Naive B cell (primary cell): ENCODE measurements around the gene RPAIN. TPM values are rescaled to one million over a fixed set of nuclear protein-coding genes. Genes with fewer than 3 reads are reported as not detected.
"Not testable (repeated sequence)": the region's sequence is repeated elsewhere in the genome, so short reads cannot be mapped to it uniquely, and the experiment has no call there.

ENCODE experiments used
- ATAC-seq, 2 donors: fragments of 150-1000 bp; cut with Tn5 transposase; 2 replicates each; pipeline ENCODE4 v1.10.0; 2021; ENCODE audit warnings: low read depth in 2 of 2, mild to moderate bottlenecking in 2 of 2, moderate library complexity in 2 of 2
- DNase-seq: peaks from one replicate; pipeline ENCODE4 v3.0.0; 2022
- H3K27ac Mint-ChIP-seq, 6 donors: one replicate each; pipeline ENCODE4 v1.8.0; 2020 to 2022; ENCODE audit warnings: mild to moderate bottlenecking in 6 of 6, mixed read lengths in 6 of 6, moderate library complexity in 5 of 6, inconsistent platforms in 2 of 6
- H3K27me3 Mint-ChIP-seq, 3 donors: one replicate each; pipeline ENCODE4 v1.8.0; 2021 to 2022; ENCODE audit warnings: mixed read lengths in 3 of 3, mild to moderate bottlenecking in 1 of 3
- H3K36me3 Mint-ChIP-seq, 2 donors: one replicate each; pipeline ENCODE4 v1.8.0; 2020 to 2022; ENCODE audit warnings: mixed read lengths in 2 of 2, inconsistent platforms in 1 of 2, mild to moderate bottlenecking in 1 of 2
- H3K4me1 Mint-ChIP-seq, 3 donors: one replicate each; pipeline ENCODE4 v1.8.0; 2020 to 2022; ENCODE audit warnings: mixed read lengths in 3 of 3, inconsistent platforms in 1 of 3, mild to moderate bottlenecking in 1 of 3, moderate library complexity in 1 of 3
- H3K4me3 Mint-ChIP-seq, 8 donors: one replicate each; pipeline ENCODE4 v1.8.0; 2020 to 2022; ENCODE audit warnings: mild to moderate bottlenecking in 8 of 8, mixed read lengths in 8 of 8, moderate library complexity in 8 of 8, inconsistent platforms in 2 of 8
- H3K9me3 Mint-ChIP-seq, 7 donors: one replicate each; pipeline ENCODE4 v1.8.0; 2020 to 2022; ENCODE audit warnings: mixed read lengths in 7 of 7, mild to moderate bottlenecking in 5 of 7, inconsistent platforms in 2 of 7, moderate library complexity in 1 of 7
- polyA plus RNA-seq, 6 donors: library from polyadenylated mRNA; unstranded; fragments of 300-500 nt; fragmentation: Illumina TruSeq; gene quantifications; one replicate each; pipeline ENCODE4 v1.2.3, GENCODE V29; 2021; ENCODE audit warnings: low read depth in 6 of 6

Gene RPAIN
- polyA plus RNA-seq, 6 donors from 2014 or later = 41.4 to 58.7 (median 50.5) TPM

GRCh38 chr17:5410594-5411272, 9.2 kb upstream of the RPAIN start:
- Mint-ChIP-seq H3K4me3 (no peak overlapping the region), H3K27me3 (no peaks in the 10 kb centered on the region), H3K9me3 (no peaks in the 10 kb centered on the region), H3K36me3 (peaks cover 21 to 40% of the 10 kb centered on the region in 2 donors), H3K4me1 (peaks cover 34 to 48% (median 35%) of the 10 kb centered on the region in 3 donors), H3K27ac (peak overlapping the region in 4 of 6 donors; percentile 6 to 87 (median 50))
- DNase-seq (no peak), ATAC-seq (no peak)

GRCh38 chr17:5413682-5414081, 6.3 kb upstream of the RPAIN start:
- Mint-ChIP-seq H3K27ac (peak overlapping the region in 1 of 6 donors; percentile 34), H3K9me3 (no peaks in the 10 kb centered on the region), H3K4me1 (peaks cover 41 to 64% (median 42%) of the 10 kb centered on the region in 3 donors), H3K27me3 (no peaks in the 10 kb centered on the region), H3K4me3 (peak overlapping the region in 1 of 8 donors; percentile 57), H3K36me3 (peaks cover 19 to 40% of the 10 kb centered on the region in 2 donors)
- no peak for DNase-seq
- no peak for ATAC-seq

GRCh38 chr17:5416901-5417300, 3.1 kb upstream of the RPAIN start:
- Mint-ChIP-seq H3K4me3 (peak overlapping the region; percentile 67 to 100 (median 94)), H3K9me3 (no peaks in the 10 kb centered on the region), H3K36me3 (peaks cover 8 to 23% of the 10 kb centered on the region in 2 donors), H3K27me3 (no peaks in the 10 kb centered on the region), H3K4me1 (peaks cover 40 to 59% (median 40%) of the 10 kb centered on the region in 3 donors), H3K27ac (peak overlapping the region in 5 of 6 donors; percentile 42 to 97 (median 84))
- DNase-seq (no peak), ATAC-seq (no peak)

- ATAC-seq = peak; percentile 64 to 67
- no peaks in the 10 kb centered on the region for H3K27me3 Mint-ChIP-seq
- H3K36me3 Mint-ChIP-seq = peaks cover 0 to 7% of the 10 kb centered on the region in 2 donors
- H3K4me3 Mint-ChIP-seq = peak overlapping the region; percentile 88 to 100 (median 100)
- H3K27ac Mint-ChIP-seq = peak overlapping the region; percentile 97 to 100 (median 100)
- H3K9me3 Mint-ChIP-seq = no peaks in the 10 kb centered on the region
- DNase-seq = peak; percentile 88
- peaks cover 24 to 56% (median 27%) of the 10 kb centered on the region in 3 donors for H3K4me1 Mint-ChIP-seq
These were observed 1.1 kb upstream of the RPAIN start for GRCh38 chr17:5418858-5419355.

- peaks cover 0 to 6% of the 10 kb centered on the region in 2 donors for H3K36me3 Mint-ChIP-seq
- DNase-seq (peak; percentile 98), ATAC-seq (peak; percentile 78 to 82)
- peak within 1 kb of the TSS; percentile 88 to 100 (median 100) for H3K4me3 Mint-ChIP-seq
- peaks cover 24 to 57% (median 27%) of the 10 kb centered on the region in 3 donors for H3K4me1 Mint-ChIP-seq
- H3K27me3 Mint-ChIP-seq = no peaks in the 10 kb centered on the region
- no peaks in the 10 kb centered on the region for H3K9me3 Mint-ChIP-seq
- H3K27ac Mint-ChIP-seq = peak within 1 kb of the TSS; percentile 97 to 100 (median 100)
These were observed 525 bp upstream of the RPAIN start, which contains the start of gene NUP88 for GRCh38 chr17:5419356-5419958. Gene NUP88 (minus strand): TSS chr17:5419662. CDS start chr17:5419650, 12 bp downstream.

GRCh38 chr17:5422505-5422904, 2.5 kb downstream of the RPAIN start:
- Mint-ChIP-seq H3K27me3 (no peaks in the 10 kb centered on the region), H3K9me3 (no peaks in the 10 kb centered on the region), H3K4me1 (peaks cover 18 to 42% (median 21%) of the 10 kb centered on the region in 3 donors), H3K27ac (no peak overlapping the region), H3K36me3 (peaks cover 0 to 9% of the 10 kb centered on the region in 2 donors), H3K4me3 (peak overlapping the region in 1 of 8 donors; percentile 76)
- no peak for DNase-seq
- ATAC-seq = no peak

- Mint-ChIP-seq H3K27ac (no peak overlapping the region), H3K36me3 (peaks cover 0 to 24% of the 10 kb centered on the region in 2 donors), H3K4me1 (peaks cover 18 to 45% (median 27%) of the 10 kb centered on the region in 3 donors), H3K4me3 (peak overlapping the region in 1 of 8 donors; percentile 37), H3K27me3 (no peaks in the 10 kb centered on the region), H3K9me3 (no peaks in the 10 kb centered on the region)
- DNase-seq = no peak
- no peak for ATAC-seq
These were observed 4.9 kb downstream of the RPAIN start for GRCh38 chr17:5424909-5425308.

- Mint-ChIP-seq H3K4me1 (peaks cover 12 to 39% (median 25%) of the 10 kb centered on the region in 3 donors), H3K9me3 (no peaks in the 10 kb centered on the region), H3K36me3 (peaks cover 1 to 29% of the 10 kb centered on the region in 2 donors), H3K27ac (peak overlapping the region in 1 of 6 donors; percentile 42), H3K27me3 (no peaks in the 10 kb centered on the region), H3K4me3 (no peak overlapping the region)
- DNase-seq = no peak
- no peak for ATAC-seq
These were observed 5.8 kb downstream of the RPAIN start for GRCh38 chr17:5425826-5426225.

- Mint-ChIP-seq H3K9me3 (no peaks in the 10 kb centered on the region), H3K27me3 (no peaks in the 10 kb centered on the region), H3K36me3 (peaks cover 20 to 33% of the 10 kb centered on the region in 2 donors), H3K4me3 (no peak overlapping the region), H3K27ac (peak overlapping the region in 4 of 6 donors; percentile 41 to 65 (median 48)), H3K4me1 (peaks cover 9 to 15% (median 12%) of the 10 kb centered on the region in 3 donors)
- no peak for ATAC-seq
- no peak for DNase-seq
These were observed 9.4 kb downstream of the RPAIN start for GRCh38 chr17:5429191-5429887.

GRCh38 chr17:5430413-5430999, 10.5 kb downstream of the RPAIN start:
- DNase-seq = no peak
- no peaks in the 10 kb centered on the region for H3K9me3 Mint-ChIP-seq
- H3K27me3 Mint-ChIP-seq = no peaks in the 10 kb centered on the region
- H3K4me1 Mint-ChIP-seq = peaks cover 9 to 15% (median 14%) of the 10 kb centered on the region in 3 donors
- H3K36me3 Mint-ChIP-seq = peaks cover 20 to 33% of the 10 kb centered on the region in 2 donors
- ATAC-seq = no peak
- no peak overlapping the region for H3K4me3 Mint-ChIP-seq
- peak overlapping the region in 5 of 6 donors; percentile 59 to 88 (median 70) for H3K27ac Mint-ChIP-seq

- not testable (repeated sequence) for H3K4me3 Mint-ChIP-seq, ATAC-seq, H3K9me3 Mint-ChIP-seq, DNase-seq, H3K27me3 Mint-ChIP-seq
- peak overlapping the region in 1 of 6 donors; percentile 70 for H3K27ac Mint-ChIP-seq
- H3K4me1 Mint-ChIP-seq = peaks cover 10 to 17% (median 17%) of the 10 kb centered on the region in 3 donors
- peaks cover 20 to 33% of the 10 kb centered on the region in 2 donors for H3K36me3 Mint-ChIP-seq
These were observed 11.3 kb downstream of the RPAIN start for GRCh38 chr17:5431234-5431633.

GRCh38 chr17:5431949-5432556, 12.1 kb downstream of the RPAIN start:
- Mint-ChIP-seq H3K4me3 (no peak overlapping the region), H3K9me3 (no peaks in the 10 kb centered on the region), H3K27ac (peak overlapping the region in 3 of 6 donors; percentile 20 to 44 (median 25)), H3K4me1 (peaks cover 17 to 25% (median 18%) of the 10 kb centered on the region in 3 donors), H3K27me3 (no peaks in the 10 kb centered on the region), H3K36me3 (peaks cover 20 to 33% of the 10 kb centered on the region in 2 donors)
- ATAC-seq (no peak), DNase-seq (no peak)
